ENCODE results near the gene PKNOX1.
"Not testable (repeated sequence)": the region's sequence is repeated elsewhere in the genome, so short reads cannot be mapped to it uniquely, and the experiment has no call there.

PKNOX1 gene

DNA sequence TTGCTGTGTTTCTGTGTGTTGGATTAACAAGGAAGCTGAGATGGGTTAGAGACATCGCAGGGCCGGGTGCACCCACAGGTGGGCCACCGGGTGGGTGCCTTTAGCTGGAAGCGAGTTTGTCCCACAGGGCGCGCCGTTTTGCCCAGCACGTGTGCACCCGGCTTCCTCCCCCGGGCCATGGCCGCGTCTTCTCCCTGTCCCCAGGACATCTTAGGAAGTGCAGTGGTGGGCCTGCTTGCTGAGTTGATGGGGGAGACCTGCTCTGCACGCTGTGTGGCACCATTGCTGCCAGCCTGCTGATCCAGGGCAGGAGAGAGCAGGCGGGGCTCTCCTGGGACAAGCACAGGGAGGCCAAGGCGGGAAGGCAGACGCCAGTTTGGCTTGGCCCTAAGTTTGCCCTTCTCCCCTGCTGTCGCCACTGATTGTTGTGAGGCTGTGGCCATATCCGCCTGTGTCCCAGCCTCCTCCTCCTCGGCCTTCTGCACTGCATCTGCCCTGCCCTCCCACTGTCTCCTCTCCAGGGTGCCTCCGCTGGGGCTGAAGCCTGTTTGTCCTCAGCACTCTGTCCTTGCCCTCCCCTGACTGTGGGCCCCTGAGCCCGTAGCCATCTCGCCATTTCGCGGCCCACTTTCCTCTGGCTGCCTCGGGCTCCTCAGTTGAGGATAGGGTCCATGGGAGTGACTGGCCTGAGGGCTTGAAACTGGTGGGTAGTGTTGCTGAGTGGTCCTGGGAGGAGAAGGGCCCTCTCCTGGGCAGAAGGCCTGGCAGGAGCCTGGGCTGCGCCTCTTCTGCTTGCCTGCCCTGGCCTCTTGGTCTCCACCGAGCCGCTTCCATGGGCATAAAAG is 47.6 kb downstream of the PKNOX1 start:
- DNase-seq: no peak

GRCh38 chr21:43023175-43023574 is 48.8 kb downstream of the PKNOX1 start:
- DNase-seq: no peak

DNA sequence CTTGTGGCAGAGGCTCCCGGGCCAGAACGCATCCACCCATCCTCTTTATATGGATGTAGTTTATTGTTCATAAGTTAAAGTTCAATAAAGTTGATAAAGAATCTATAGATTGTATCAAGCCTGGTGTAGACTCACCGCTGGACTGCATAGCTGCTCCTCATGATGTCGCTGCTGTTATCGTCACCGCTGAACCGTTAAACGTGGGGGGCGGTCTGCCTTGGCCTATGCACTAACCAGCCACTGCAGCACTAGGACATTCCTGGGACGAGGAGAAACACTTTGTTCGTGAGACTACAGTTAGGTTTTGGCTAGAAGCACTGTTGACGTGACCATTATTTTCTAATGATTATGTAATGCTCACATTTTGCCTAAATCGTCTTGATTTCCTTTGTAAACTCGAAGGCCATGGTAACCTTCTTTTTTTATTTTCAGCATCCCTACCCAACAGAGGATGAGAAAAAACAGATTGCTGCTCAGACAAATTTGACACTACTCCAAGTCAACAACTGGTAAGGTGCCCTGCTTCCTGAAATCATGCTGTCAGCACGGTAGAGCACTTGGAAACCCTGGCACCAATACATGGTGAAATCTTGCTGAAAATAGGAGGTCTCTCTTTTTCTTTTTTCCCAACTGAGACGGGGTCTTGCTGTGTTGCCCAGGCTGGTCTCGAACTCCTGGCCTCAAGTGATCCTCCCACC is 50.2 kb downstream of the PKNOX1 start:
- no peak for DNase-seq

GRCh38 chr21:43025636-43026180 is 51.3 kb downstream of the PKNOX1 start:
- DNase-seq: no peak

DNA sequence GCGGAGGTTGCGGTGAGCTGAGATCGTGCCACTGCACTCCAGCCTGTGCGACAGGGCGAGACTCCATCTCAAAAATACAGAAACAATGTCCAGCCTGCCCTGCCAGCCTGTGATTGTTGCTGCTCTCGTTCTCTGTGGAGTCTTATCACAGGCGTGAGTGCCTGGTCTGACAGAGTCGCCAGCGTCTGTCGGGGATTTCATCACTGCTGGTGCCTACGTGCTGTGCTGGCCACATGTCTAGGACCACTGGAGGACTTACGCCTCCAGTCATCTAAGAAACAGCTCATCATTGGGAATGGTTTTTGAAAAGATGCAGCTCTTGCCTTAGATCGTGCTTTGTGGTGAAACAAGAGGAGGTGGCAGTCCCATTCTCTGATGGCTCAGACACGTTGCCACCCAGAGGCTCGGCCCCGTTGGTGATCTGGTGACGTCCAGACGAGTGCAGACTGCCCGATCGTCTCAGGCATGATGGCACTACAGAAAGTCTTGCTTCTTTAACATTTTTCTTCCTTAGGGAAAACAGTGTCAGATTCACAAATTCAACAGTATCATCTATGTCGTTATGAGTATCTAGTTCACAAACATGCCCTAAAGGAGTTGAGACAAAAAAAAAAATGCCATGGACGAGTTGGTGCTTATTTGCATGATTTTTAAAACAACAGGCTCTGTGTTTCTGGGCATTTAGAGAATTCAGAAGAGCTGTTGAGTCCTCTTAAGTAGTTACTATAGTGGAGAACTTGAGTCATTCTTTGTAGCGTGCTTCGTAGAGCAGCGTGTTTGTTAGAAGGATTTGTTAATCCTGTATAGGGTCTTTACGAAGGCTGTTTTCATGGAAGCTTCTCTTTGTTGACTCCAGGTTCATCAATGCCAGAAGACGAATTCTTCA is 53.7 kb downstream of the PKNOX1 start:
- no peak for DNase-seq

GRCh38 chr21:43029785-43030184 is 55.4 kb downstream of the PKNOX1 start:
- DNase-seq: no peak

GRCh38 chr21:43031121-43031619 is 56.8 kb downstream of the PKNOX1 start:
- DNase-seq: no peak

GRCh38 chr21:43034101-43034500 is 59.7 kb downstream of the PKNOX1 start:
- DNase-seq: no peak

DNA sequence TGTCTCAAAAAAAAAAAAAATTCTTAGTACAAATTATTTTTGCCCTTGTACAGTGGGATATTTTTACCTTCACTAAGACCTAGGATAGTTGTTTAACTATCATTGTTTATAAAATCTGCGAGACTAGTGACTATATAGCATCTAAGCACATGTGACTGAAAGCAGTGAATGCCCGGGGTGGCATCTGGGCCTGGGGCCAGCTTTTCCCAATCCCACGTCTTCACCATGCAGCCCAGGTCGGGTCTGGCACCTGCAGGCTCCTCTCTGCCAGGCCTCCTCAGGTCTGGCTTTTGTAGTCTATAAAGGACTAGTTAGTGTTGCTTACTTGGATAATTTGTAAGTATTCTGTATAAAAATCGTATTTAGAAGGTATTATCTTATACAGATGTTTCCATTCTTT is 60.5 kb downstream of the PKNOX1 start:
- DNase-seq: no peak

DNA sequence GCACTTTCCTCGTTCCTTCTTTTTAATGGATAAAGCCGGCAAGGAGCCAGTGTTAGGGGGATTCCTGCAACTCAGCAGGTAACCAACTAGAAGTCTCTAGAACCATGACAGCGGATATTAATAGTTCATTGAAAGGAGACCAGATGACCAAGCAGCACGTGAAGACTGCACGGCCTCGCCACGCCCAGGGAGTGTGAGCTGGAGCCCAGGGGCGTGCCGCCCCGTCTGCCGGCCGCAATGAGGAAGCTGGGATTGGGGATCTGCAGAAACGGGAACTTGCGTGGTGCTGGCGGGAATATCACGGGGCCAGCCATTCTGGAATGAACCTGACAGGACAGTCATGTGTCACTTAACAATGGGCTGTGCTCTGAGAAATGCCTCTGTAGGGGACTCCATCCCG is 62.5 kb downstream of the PKNOX1 start:
- not testable (repeated sequence) for DNase-seq

DNA sequence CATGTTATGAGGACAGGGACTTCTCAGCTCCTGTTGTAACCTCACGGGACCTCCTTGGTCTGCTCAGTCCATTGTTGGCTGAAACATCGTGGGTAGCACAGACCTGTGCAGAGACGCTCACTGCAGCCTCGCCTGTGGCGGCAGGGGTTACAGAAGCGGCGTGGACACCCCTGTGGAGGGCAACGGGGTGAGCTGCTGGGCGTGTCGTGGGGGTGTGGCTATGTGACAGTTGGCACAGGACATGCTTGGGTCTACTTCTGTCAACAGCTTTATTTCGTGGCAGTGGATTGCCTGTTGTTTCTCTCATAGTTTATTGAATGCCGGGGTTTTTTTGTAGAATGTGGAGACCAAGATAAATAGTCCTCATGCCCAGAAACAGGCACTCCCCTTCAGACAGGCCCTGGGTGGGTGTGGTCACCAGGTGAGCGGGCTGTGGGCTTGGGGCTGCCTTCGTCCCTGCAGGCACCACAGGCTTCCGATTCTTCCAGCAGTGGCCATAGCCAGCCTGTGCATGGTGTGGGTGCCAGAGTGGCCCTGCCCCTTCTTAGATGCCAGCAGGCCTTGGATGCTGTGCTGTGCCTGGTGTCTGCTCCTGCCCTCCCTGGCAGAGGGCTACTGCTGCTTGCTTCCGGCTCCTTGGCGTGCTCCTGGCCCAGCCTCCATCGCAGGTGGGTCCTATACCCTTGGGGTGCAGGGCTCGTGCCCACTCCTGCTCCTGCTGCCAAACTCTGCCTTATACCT is 63.7 kb downstream of the PKNOX1 start:
- not testable (repeated sequence) for DNase-seq

DNA sequence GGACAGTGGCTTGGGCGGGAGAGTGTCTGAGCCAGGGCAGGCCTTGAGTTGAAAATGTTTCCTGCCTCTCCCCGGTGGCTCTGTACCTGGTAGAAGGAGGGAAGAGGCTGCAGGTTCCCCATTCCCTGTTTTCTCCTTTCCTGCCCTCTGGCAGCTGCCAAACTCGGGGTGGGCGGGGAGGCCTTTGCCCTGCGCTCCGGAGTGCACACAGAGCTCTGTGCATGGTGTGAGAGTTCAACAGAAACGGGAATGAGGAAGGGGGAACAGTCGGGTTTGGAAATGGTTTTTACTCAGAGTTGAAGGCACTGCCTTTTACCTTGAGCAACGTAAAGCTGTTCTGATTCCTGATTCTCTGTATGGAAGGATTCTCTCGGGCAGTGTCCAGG is 64.3 kb downstream of the PKNOX1 start:
- DNase-seq: not testable (repeated sequence)

GRCh38 chr21:43042169-43042568 is 67.8 kb downstream of the PKNOX1 start:
- DNase-seq: not testable (repeated sequence)

DNA sequence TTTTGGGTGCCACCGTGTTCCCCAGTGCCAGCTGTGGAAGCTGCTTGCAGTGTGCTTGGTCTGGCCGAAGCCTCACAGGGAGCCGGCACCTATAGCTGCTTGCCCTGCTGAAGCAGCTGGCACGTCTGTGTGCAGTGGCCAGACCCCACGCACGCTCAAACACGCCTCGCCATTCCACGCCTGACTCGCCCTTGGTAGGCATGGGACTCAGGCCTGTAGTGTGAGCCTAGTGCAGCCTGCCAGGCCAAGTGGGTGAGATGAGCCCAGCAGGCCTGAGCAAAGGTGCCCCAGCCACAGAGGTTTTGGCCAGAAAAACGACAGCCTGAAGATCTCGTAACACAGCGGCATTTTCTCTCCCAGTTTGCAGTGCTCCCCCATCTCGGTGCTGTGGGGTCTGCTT is 68.9 kb downstream of the PKNOX1 start:
- not testable (repeated sequence) for DNase-seq

GRCh38 chr21:43044547-43044946 is 70.2 kb downstream of the PKNOX1 start:
- DNase-seq: not testable (repeated sequence)

GRCh38 chr21:43045165-43045875 is 71.0 kb downstream of the PKNOX1 start:
- not testable (repeated sequence) for DNase-seq

- DNase-seq: not testable (repeated sequence)
Measured at GRCh38 chr21:43045876-43046821, 71.8 kb downstream of the PKNOX1 start.

DNA sequence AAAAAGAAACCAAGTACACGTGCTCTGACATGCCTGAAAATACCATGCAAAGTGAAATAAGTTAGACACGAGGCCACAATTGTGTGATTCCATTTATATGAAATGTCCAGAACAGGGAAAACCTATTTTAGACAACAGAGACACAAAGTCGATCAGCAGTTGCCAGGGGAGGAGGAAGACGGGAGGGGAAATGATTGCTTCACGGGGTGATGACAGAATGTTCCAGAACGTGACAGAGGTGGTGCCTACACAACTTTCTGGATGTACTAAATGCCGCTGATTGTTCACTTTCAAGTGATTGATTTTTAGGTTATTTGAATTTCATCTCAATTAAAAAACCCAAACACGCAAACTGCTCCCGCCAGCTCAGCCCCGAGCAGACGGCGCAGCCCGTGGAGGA is 78.8 kb downstream of the PKNOX1 start:
- DNase-seq: not testable (repeated sequence)

DNA sequence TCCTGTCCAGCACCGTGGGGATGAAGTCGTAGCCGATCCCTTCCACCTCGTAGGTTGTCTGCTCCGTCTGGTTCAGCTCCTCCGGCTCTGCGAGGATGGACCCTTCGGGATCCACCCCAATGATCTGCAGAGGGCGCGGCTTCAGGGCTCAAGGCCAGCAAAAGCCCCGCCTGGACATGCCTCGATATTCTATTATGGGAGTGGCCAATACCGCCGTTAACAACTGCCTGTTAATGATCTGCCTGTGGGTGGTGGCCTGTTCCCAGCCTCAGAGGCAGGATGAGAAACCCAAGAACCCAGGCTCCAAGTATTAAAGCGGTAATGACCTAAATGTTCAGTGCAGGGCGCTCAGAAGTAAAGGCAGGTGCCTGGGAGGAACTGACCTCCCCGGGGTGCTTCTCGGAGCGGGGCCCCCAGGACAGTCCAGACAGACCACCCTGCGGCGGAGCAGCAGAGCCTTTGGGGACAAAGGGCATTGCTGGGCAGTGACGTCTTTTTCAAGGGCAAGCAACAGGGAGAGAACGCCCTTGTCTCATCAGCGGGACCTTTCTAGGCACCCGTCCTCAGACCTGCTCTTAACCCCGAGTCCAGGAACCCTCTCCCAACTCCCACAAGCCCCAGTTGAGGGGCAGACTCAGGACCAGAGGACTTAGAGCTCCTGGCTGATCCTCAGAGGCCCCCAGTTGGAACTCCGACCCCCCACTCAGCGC is 88.7 kb downstream of the PKNOX1 start:
- DNase-seq: not testable (repeated sequence)

All from NK-92 treated with Interleukin-12 subunit alpha and Interleukin-12 subunit beta, amount 100 ng/mL, for 24 hours (cell line).